Gastrocnemius medialis (tissue), 4 donors: Measurements from ENCODE around the gene COG4.
"Not testable (repeated sequence)": the region's sequence is repeated elsewhere in the genome, so short reads cannot be mapped to it uniquely, and the experiment has no call there.

Experiments used
- POLR2A ChIP-seq, 2 donors: fragments of 450-650 bp; IDR thresholded peaks; one replicate each; pipeline ENCODE4 v1.6.1; 2017; ENCODE audit warnings: antibody characterized with exemption in 2 of 2, mild to moderate bottlenecking in 2 of 2, moderate library complexity in 2 of 2
- TF ChIP-seq, protein P1 (sequence below), 5 experiments: fragments of 450-650 bp in 3 of 5; fragments of 200-600 bp in 2 of 5; sonication (generic) in 2 of 5; IDR thresholded peaks in 4 of 5; conservative IDR thresholded peaks in 1 of 5; 1 replicate in 4 of 5; 2 replicates in 1 of 5; pipeline ENCODE4 v1.5.1; 2016 to 2019; ENCODE audit warnings: antibody characterized with exemption in 5 of 5, mild to moderate bottlenecking in 3 of 5, moderate library complexity in 3 of 5

DNA sequence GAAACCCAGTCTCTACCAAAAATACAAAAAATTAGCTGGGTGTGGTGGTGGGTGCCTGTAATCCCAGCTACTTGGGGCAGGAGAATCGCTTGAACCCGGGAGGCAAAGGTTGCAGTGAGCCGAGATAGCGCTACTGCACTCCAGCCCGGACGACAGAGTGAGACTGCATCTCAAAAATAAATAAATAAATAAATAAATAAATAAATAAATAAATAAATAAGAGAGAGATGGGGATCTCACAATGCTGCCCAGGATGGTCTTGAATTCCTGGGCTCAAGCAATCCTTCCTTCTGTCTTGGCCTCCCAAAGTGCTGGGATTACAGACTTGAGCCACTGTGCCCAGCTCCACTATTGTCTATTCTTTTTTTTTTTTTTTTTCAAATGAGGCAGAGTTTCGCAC lies 6.6 kb upstream of the COG4 start:
- TF ChIP-seq, protein P1, sequence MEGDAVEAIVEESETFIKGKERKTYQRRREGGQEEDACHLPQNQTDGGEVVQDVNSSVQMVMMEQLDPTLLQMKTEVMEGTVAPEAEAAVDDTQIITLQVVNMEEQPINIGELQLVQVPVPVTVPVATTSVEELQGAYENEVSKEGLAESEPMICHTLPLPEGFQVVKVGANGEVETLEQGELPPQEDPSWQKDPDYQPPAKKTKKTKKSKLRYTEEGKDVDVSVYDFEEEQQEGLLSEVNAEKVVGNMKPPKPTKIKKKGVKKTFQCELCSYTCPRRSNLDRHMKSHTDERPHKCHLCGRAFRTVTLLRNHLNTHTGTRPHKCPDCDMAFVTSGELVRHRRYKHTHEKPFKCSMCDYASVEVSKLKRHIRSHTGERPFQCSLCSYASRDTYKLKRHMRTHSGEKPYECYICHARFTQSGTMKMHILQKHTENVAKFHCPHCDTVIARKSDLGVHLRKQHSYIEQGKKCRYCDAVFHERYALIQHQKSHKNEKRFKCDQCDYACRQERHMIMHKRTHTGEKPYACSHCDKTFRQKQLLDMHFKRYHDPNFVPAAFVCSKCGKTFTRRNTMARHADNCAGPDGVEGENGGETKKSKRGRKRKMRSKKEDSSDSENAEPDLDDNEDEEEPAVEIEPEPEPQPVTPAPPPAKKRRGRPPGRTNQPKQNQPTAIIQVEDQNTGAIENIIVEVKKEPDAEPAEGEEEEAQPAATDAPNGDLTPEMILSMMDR (IDR thresholded peaks at IDR 0.05 in 4 of 5, conservative IDR thresholded peaks at IDR 0.05 in 1 of 5): not testable (repeated sequence)
- not testable (repeated sequence) for TF ChIP-seq POLR2A (IDR thresholded peaks at IDR 0.05)
